ENCODE results near the gene NUP62. TPM values are rescaled to one million over a fixed set of nuclear protein-coding genes. Genes with fewer than 3 reads are reported as not detected.
A peak's percentile ranks its signal among the peaks of the same experiment; 100 is the strongest.

NUP62 gene
- total RNA-seq, 2 experiments from 2014 or later, result 128 to 192 TPM

- peaks cover 30% of the 10 kb centered on the region for H3K4me1 Mint-ChIP-seq
- DNase-seq, result no peak
- no peaks in the 10 kb centered on the region for H3K9me3 Mint-ChIP-seq (ENCODE audit: low read depth)
- H3K4me3 Mint-ChIP-seq, result no peak overlapping the region
- no peaks in the 10 kb centered on the region for H3K36me3 Mint-ChIP-seq
- CTCF ChIA-PET, result interaction anchor here (1.4 kb wide), 1 partner anchor 42 kb away, joined by 3 read pairs; no protein-coding TSS in a partner anchor
- peak overlapping the region; percentile 87 for H3K27ac Mint-ChIP-seq
- H3K27me3 Mint-ChIP-seq, result no peaks in the 10 kb centered on the region
- no peak for ATAC-seq
Measured at GRCh38 chr19:49895566-49896297, 33.6 kb downstream of the NUP62 start.

- Mint-ChIP-seq H3K27ac (no peak overlapping the region), H3K4me1 (peaks cover 34% of the 10 kb centered on the region), H3K4me3 (no peak overlapping the region), H3K36me3 (no peaks in the 10 kb centered on the region), H3K27me3 (no peaks in the 10 kb centered on the region), H3K9me3 (ENCODE audit: low read depth) (no peaks in the 10 kb centered on the region)
- CTCF ChIA-PET, result no interaction called here
- DNase-seq (no peak), ATAC-seq (no peak)
Measured at GRCh38 chr19:49894879-49895565, 34.3 kb downstream of the NUP62 start.

- Mint-ChIP-seq H3K4me3 (no peak overlapping the region), H3K9me3 (ENCODE audit: low read depth) (no peaks in the 10 kb centered on the region), H3K27ac (no peak overlapping the region), H3K4me1 (peaks cover 37% of the 10 kb centered on the region), H3K36me3 (no peaks in the 10 kb centered on the region), H3K27me3 (no peaks in the 10 kb centered on the region)
- DNase-seq, result no peak
- CTCF ChIA-PET, result interaction anchor here (1.6 kb wide), 1 partner anchor 9 kb away, joined by 3 read pairs; no protein-coding TSS in a partner anchor
- no peak for ATAC-seq
Measured at GRCh38 chr19:49894011-49894664, 35.2 kb downstream of the NUP62 start.

GRCh38 chr19:49892716-49893115 lies 36.6 kb downstream of the NUP62 start:
- H3K4me3 Mint-ChIP-seq, result no peak overlapping the region
- H3K27me3 Mint-ChIP-seq, result no peaks in the 10 kb centered on the region
- H3K9me3 Mint-ChIP-seq (ENCODE audit: low read depth), result no peaks in the 10 kb centered on the region
- ATAC-seq (no peak), DNase-seq (no peak)
- CTCF ChIA-PET, result interaction anchor here (1.6 kb wide), 1 partner anchor 8 kb away, joined by 3 read pairs; no protein-coding TSS in a partner anchor
- H3K36me3 Mint-ChIP-seq, result no peaks in the 10 kb centered on the region
- peaks cover 34% of the 10 kb centered on the region for H3K4me1 Mint-ChIP-seq
- no peak overlapping the region for H3K27ac Mint-ChIP-seq

GRCh38 chr19:49891393-49891792 lies 37.9 kb downstream of the NUP62 start:
- DNase-seq (no peak), ATAC-seq (no peak)
- Mint-ChIP-seq H3K36me3 (no peaks in the 10 kb centered on the region), H3K4me3 (no peak overlapping the region), H3K4me1 (peaks cover 21% of the 10 kb centered on the region), H3K9me3 (ENCODE audit: low read depth) (no peaks in the 10 kb centered on the region), H3K27ac (no peak overlapping the region), H3K27me3 (no peaks in the 10 kb centered on the region)
- CTCF ChIA-PET, result interaction anchor here (0.7 kb wide), 2 partner anchors 211 to 434 kb away, joined by 3 read pairs; no protein-coding TSS in a partner anchor

- CTCF ChIA-PET, result interaction anchor here (0.8 to 2.2 kb wide), 9 partner anchors 9 to 246 kb away, joined by 3 to 11 read pairs (median 5); partner anchors contain the start of genes FUZ and NUP62
- H3K9me3 Mint-ChIP-seq (ENCODE audit: low read depth), result no peaks in the 10 kb centered on the region
- peak overlapping the region; percentile 43 for H3K27ac Mint-ChIP-seq
- peaks cover 14% of the 10 kb centered on the region for H3K4me1 Mint-ChIP-seq
- DNase-seq, result peak; percentile 75
- peak overlapping the region; percentile 71 for H3K4me3 Mint-ChIP-seq
- H3K36me3 Mint-ChIP-seq, result no peaks in the 10 kb centered on the region
- H3K27me3 Mint-ChIP-seq, result no peaks in the 10 kb centered on the region
- ATAC-seq, result peak; percentile 91
Measured at GRCh38 chr19:49890349-49891311, 38.7 kb downstream of the NUP62 start.

GRCh38 chr19:49889687-49890348 lies 39.5 kb downstream of the NUP62 start:
- no peaks in the 10 kb centered on the region for H3K36me3 Mint-ChIP-seq
- H3K4me1 Mint-ChIP-seq, result peaks cover 7% of the 10 kb centered on the region
- ATAC-seq (peak; percentile 77), DNase-seq (peak; percentile 83)
- no peaks in the 10 kb centered on the region for H3K9me3 Mint-ChIP-seq (ENCODE audit: low read depth)
- peak overlapping the region; percentile 71 for H3K4me3 Mint-ChIP-seq
- H3K27me3 Mint-ChIP-seq, result no peaks in the 10 kb centered on the region
- CTCF ChIA-PET, result interaction anchor here (0.8 to 2.2 kb wide), 10 partner anchors 8 to 246 kb away, joined by 3 to 11 read pairs (median 4); partner anchors contain the start of genes FUZ and NUP62
- peak overlapping the region; percentile 43 for H3K27ac Mint-ChIP-seq

GRCh38 chr19:49889038-49889686 lies 40.1 kb downstream of the NUP62 start:
- DNase-seq, result no peak
- H3K9me3 Mint-ChIP-seq (ENCODE audit: low read depth), result no peaks in the 10 kb centered on the region
- H3K27ac Mint-ChIP-seq, result no peak overlapping the region
- H3K36me3 Mint-ChIP-seq, result peaks cover 2% of the 10 kb centered on the region
- no peak for ATAC-seq
- H3K27me3 Mint-ChIP-seq, result no peaks in the 10 kb centered on the region
- peaks cover 7% of the 10 kb centered on the region for H3K4me1 Mint-ChIP-seq
- no peak overlapping the region for H3K4me3 Mint-ChIP-seq
- CTCF ChIA-PET, result interaction anchor here (1.2 to 2.2 kb wide), 5 partner anchors 8 to 247 kb away, joined by 3 to 11 read pairs (median 5); no protein-coding TSS in a partner anchor

GRCh38 chr19:49888510-49888824 lies 40.8 kb downstream of the NUP62 start:
- peaks cover 2% of the 10 kb centered on the region for H3K36me3 Mint-ChIP-seq

GRCh38 chr19:49887665-49888509 lies 41.4 kb downstream of the NUP62 start:
- Mint-ChIP-seq H3K4me3 (no peak overlapping the region), H3K27me3 (no peaks in the 10 kb centered on the region), H3K27ac (no peak overlapping the region), H3K36me3 (peaks cover 7% of the 10 kb centered on the region), H3K9me3 (ENCODE audit: low read depth) (no peaks in the 10 kb centered on the region), H3K4me1 (peaks cover 7% of the 10 kb centered on the region)
- CTCF ChIA-PET, result no interaction called here
- ATAC-seq, result no peak
- no peak for DNase-seq

More at GRCh38 chr19:49888510-49888824, 40.8 kb downstream of the NUP62 start:
- Mint-ChIP-seq H3K4me1 (peaks cover 7% of the 10 kb centered on the region), H3K27me3 (no peaks in the 10 kb centered on the region), H3K27ac (no peak overlapping the region), H3K9me3 (ENCODE audit: low read depth) (no peaks in the 10 kb centered on the region), H3K4me3 (no peak overlapping the region)
- CTCF ChIA-PET, result interaction anchor here (1.2 kb wide), 1 partner anchor 248 kb away, joined by 3 read pairs; no protein-coding TSS in a partner anchor
- DNase-seq (no peak), ATAC-seq (no peak)

GRCh38 chr19:49887037-49887664 lies 42.2 kb downstream of the NUP62 start:
- no peak overlapping the region for H3K27ac Mint-ChIP-seq
- ATAC-seq, result no peak
- DNase-seq, result no peak
- H3K4me1 Mint-ChIP-seq, result peaks cover 7% of the 10 kb centered on the region
- CTCF ChIA-PET, result no interaction called here
- H3K27me3 Mint-ChIP-seq, result no peaks in the 10 kb centered on the region
- peaks cover 7% of the 10 kb centered on the region for H3K36me3 Mint-ChIP-seq
- H3K4me3 Mint-ChIP-seq, result no peak overlapping the region
- no peaks in the 10 kb centered on the region for H3K9me3 Mint-ChIP-seq (ENCODE audit: low read depth)
